SJCRH30 (cell line): Measurements from ENCODE around the gene ARSB. TPM values are rescaled to one million over a fixed set of nuclear protein-coding genes. Genes with fewer than 3 reads are reported as not detected.

Experiments used
- DNase-seq, 2 experiments: peaks; one replicate each; pipeline ENCODE4 v3.0.0-alpha.2; 2015 to 2020
- H3K27ac ChIP-seq: fragments of 250-450 bp; sonication (Bioruptor Pico); 2 replicates; pipeline ENCODE4 v1.5.1; 2020; ENCODE audit warnings: mild to moderate bottlenecking, moderate library complexity
- H3K27me3 ChIP-seq: fragments of 250-450 bp; sonication (Bioruptor Pico); 2 replicates; pipeline ENCODE4 v1.5.1; 2020; ENCODE audit warnings: mild to moderate bottlenecking, moderate library complexity
- H3K36me3 ChIP-seq: fragments of 250-450 bp; sonication (Bioruptor Pico); 2 replicates; pipeline ENCODE4 v1.5.1; 2020; ENCODE audit warnings: mild to moderate bottlenecking, moderate library complexity
- H3K4me1 ChIP-seq: fragments of 250-450 bp; sonication (Bioruptor Pico); 2 replicates; pipeline ENCODE4 v1.5.1; 2020; ENCODE audit warnings: mild to moderate bottlenecking, moderate library complexity
- H3K4me3 ChIP-seq: fragments of 250-450 bp; sonication (Bioruptor Pico); 2 replicates; pipeline ENCODE4 v1.5.1; 2020; ENCODE audit warnings: mild to moderate bottlenecking, moderate library complexity
- H3K9me3 ChIP-seq: fragments of 250-450 bp; sonication (Bioruptor Pico); replicated peaks from 2 replicates; pipeline ENCODE4 v1.5.1; 2020; ENCODE audit warnings: mild to moderate bottlenecking, moderate library complexity
- total RNA-seq: library from RNA; depleted of rRNA; stranded (reverse); fragments of >200 nt; shearing (Covaris generic); gene quantifications from 2 replicates; pipeline ENCODE4 v1.2.3, GENCODE V29; 2014

The ARSB gene
- total RNA-seq, 1 experiment from 2014 or later = 16.4 TPM

DNA sequence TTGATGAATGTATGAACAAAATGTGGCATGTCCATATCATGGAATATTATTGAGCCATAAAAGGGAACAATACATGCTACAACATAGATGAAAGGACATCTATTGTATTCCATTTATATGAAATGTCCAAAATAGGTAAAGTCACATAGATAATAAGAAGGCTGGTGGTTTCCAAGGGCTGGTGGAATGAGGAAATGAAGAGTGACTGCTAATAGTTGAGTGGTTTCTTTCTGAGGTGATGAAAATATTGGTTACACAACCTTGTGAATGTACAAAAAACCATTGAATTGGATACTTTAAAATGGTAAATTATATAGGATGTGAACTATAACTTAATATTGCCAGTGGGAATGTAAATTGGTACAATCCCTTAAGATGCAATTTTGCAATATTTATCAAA is 5.2 kb downstream of the ARSB start:
- Histone ChIP-seq H3K4me3 (no peak overlapping the region), H3K4me1 (peaks cover 2% of the 10 kb centered on the region; the same call in 1 of the 2 replicates), H3K36me3 (no peaks in the 10 kb centered on the region), H3K9me3 (no peaks in the 10 kb centered on the region), H3K27ac (no peak overlapping the region), H3K27me3 (no peaks in the 10 kb centered on the region)
- DNase-seq = no peak

DNA sequence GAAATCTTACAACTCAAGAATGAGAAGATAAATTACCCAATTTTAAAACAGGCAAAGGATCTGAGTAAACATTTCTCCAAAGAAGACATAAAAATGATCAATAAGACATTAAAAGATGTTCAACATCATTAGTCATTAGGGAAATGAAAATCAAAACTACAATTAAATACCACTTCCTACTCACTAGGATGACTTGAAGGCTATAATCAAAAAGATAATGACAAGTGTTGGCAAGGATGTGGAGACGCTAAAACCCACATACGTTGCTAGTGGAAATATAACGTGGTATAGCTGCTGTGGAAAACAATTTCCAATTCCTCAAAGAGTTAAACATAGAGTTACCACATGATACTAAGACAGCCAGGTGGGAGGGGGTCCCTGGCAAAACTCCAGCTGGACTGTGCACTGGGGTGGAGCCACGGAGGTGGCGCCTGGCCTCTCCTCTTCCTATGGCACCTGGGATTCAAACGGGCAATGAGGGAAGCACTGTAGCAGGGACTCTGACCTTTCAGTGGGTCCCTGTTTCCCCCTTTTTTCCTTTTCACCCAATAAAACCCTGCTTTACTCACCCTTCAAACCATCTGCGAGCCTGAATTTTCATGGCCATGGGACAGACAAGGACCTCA is 5.9 kb downstream of the ARSB start:
- no peak overlapping the region for H3K27ac ChIP-seq
- no peak for DNase-seq
- H3K36me3 ChIP-seq = no peaks in the 10 kb centered on the region
- H3K4me1 ChIP-seq = peaks cover 2% of the 10 kb centered on the region; the same call in 1 of the 2 replicates
- H3K4me3 ChIP-seq = no peak overlapping the region
- H3K9me3 ChIP-seq = no peaks in the 10 kb centered on the region
- no peaks in the 10 kb centered on the region for H3K27me3 ChIP-seq

DNA sequence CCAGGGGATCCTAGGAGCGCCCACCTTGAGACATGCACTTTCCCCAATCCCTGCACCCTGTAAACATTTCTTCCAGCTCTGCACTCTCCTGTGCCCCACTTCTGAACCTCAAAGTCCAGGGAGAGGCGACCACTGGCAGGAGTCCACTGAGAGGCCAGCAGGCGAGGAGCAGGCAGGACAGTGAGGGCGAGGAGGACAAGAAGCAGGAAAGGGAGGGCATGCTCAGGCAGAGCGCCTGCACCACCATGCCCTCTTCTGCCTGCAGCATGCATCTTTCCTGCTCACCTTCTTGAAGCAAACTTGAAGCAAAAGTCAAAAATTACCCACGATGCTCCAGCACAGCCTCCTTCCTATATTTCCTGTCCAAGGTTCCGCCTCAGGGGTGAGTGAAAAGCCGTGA is 10.1 kb downstream of the ARSB start:
- no peaks in the 10 kb centered on the region for H3K9me3 ChIP-seq
- H3K36me3 ChIP-seq = no peaks in the 10 kb centered on the region
- no peaks in the 10 kb centered on the region for H3K4me1 ChIP-seq
- H3K4me3 ChIP-seq = no peak overlapping the region
- no peaks in the 10 kb centered on the region for H3K27me3 ChIP-seq
- no peak for DNase-seq
- no peak overlapping the region for H3K27ac ChIP-seq

DNA sequence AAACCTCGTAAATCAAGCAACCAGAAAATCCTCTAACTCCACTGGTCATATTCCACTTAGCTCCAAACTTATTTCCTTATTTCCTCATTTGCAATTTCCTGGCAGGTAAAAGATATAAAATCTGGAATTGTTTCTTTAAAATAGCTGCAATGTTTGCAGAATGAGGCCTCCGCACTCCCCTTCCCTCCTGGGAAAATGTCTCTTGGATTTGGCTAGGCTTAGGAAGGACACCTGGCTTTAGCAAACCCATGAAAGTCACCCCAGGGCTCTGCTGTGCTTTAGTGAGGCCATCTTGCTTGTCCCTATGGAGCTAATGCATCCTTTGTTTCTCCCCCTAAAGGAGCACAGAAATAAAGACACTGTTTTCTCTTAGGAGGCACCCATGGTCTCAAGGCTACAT is 10.5 kb downstream of the ARSB start:
- H3K27me3 ChIP-seq = no peaks in the 10 kb centered on the region
- no peak overlapping the region for H3K27ac ChIP-seq
- no peaks in the 10 kb centered on the region for H3K9me3 ChIP-seq
- peak in 1 of 2 experiments; percentile 10 for DNase-seq
- H3K36me3 ChIP-seq = no peaks in the 10 kb centered on the region
- no peaks in the 10 kb centered on the region for H3K4me1 ChIP-seq
- no peak overlapping the region for H3K4me3 ChIP-seq

DNA sequence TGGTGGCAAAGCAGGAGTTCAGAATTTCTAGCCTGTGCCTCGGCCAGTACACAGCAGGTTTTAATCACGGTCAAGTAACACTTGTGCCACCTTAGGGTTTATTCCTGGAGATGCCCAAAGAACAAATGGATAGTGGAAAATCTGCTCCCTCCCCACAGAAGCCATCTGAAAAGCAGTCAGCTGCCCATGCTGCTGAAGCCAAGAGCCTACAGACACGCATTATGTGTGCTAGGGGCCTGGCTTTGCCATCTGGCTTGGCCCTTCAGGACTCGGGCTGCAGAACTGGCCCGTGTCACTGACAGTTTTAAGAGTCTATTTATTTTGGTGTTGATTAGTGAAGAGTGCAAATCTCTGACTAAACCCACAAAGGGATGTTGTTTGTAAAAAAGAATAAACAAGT is 11.1 kb downstream of the ARSB start:
- no peak overlapping the region for H3K27ac ChIP-seq
- peak; percentile 20 to 21 for DNase-seq

DNA sequence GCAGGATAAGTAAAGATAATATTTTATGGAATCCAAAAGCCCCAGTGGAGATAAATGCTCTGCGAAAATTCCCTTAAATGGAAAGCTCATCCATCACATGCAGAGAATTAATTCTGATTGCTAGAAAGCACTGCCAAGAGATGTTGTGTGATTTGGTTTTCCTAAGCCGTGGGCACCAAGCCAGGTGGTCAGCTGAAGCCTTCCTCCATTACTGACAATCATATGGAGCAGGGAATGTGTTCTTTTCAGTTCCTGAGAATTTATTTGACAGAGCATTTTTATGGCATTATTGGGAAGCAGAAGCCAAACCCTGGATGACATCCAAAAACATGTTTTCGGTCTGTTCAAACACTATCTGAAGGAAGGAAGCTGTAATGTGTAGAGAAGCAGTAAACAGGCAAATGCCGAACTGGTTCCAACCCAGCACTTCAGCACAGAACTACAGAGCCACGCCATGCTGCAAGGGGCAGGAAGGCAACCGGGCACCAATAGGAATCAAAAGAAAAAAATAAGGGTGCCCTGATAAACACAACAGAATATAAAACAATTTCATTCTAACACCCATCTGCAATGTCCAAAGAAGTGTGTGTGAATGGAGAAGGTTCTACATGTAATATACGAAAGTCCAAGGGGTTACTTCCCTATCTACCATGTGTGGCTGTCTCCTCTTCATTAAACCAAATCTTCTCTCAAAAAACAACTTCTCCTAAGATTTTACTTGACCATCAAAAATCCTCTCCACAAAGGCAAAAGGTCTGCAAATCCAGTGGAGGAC is 12.3 kb downstream of the ARSB start:
- no peaks in the 10 kb centered on the region for H3K9me3 ChIP-seq
- H3K27me3 ChIP-seq = no peaks in the 10 kb centered on the region
- no peak for DNase-seq
- no peaks in the 10 kb centered on the region for H3K4me1 ChIP-seq
- H3K36me3 ChIP-seq = peaks cover under 1% of the 10 kb centered on the region; the same call in 1 of the 2 replicates
- H3K27ac ChIP-seq = no peak overlapping the region
- no peak overlapping the region for H3K4me3 ChIP-seq

More for the DNA sequence above, 11.1 kb downstream of the ARSB start:
- Histone ChIP-seq H3K9me3 (no peaks in the 10 kb centered on the region), H3K27me3 (no peaks in the 10 kb centered on the region), H3K4me1 (no peaks in the 10 kb centered on the region), H3K4me3 (no peak overlapping the region), H3K36me3 (no peaks in the 10 kb centered on the region)

DNA sequence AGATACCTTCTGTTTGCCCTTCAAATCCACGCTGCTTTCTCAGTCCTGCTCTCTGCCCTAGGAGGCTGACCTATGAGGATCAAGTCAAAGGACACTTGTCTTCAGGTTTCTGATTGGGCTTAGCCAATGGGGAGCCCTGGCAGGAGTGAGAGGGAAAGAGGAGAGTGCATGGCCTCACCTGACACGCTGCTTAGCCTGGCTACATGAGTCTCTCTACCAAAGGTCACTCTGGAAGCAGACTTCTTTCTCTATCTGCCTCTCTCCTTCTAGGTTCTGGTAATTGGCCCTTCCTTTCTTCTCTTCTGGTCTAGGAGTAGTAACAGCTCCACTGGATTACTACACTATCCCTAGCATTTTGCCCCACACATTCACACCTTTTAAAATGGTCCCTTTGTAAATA is 13.1 kb downstream of the ARSB start:
- Histone ChIP-seq H3K4me3 (no peak overlapping the region), H3K27ac (no peak overlapping the region), H3K27me3 (no peaks in the 10 kb centered on the region), H3K4me1 (no peaks in the 10 kb centered on the region), H3K36me3 (peaks cover 3% of the 10 kb centered on the region; the same call in 1 of the 2 replicates), H3K9me3 (no peaks in the 10 kb centered on the region)
- DNase-seq = no peak

DNA sequence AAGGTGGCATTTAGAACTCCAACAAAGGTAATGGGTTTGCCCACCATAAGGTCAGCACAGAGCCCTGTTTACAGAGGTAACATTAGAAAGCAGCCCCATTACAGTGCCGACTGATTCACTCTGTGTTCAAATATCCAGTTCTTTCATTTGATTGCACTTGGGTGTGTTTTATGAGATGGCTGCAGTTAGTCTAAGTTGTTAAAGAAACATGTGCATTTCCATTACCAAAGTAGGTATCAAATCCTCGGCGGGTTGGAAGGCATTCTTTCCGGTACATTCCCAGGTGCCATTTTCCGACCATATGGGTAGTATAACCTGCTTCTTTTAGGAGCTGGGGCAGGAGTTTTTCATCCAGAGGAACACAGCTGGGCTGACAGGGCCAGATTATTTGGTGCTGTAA is 16.3 kb downstream of the ARSB start:
- Histone ChIP-seq H3K27me3 (no peaks in the 10 kb centered on the region), H3K9me3 (no peaks in the 10 kb centered on the region), H3K27ac (no peak overlapping the region), H3K4me1 (no peaks in the 10 kb centered on the region), H3K4me3 (no peak overlapping the region), H3K36me3 (peaks cover 3% of the 10 kb centered on the region; the same call in 1 of the 2 replicates)
- DNase-seq = no peak

DNA sequence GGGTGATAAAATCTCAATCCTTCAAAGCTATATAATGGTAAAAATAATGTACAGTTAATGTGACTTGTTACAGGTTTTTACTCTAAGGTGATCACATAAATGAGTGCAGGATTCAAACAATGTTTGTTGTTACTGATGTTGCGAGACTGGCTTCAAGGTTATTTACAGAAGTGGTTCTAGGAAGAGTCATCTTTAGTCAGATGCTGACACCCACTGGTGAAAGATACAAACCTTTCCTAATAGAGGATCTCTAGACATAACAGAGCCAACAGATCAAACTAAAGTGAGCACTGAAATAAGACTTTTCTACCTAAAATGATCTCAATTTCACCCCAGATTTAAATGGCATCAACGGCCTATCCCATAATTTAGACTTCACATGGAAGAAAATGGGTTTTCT is 20.2 kb downstream of the ARSB start:
- Histone ChIP-seq H3K4me3 (no peak overlapping the region), H3K27me3 (no peaks in the 10 kb centered on the region), H3K27ac (no peak overlapping the region), H3K9me3 (no peaks in the 10 kb centered on the region), H3K36me3 (peaks cover 3% of the 10 kb centered on the region; the same call in 1 of the 2 replicates), H3K4me1 (peaks cover 3% of the 10 kb centered on the region)
- peak; percentile 33 to 81 for DNase-seq

DNA sequence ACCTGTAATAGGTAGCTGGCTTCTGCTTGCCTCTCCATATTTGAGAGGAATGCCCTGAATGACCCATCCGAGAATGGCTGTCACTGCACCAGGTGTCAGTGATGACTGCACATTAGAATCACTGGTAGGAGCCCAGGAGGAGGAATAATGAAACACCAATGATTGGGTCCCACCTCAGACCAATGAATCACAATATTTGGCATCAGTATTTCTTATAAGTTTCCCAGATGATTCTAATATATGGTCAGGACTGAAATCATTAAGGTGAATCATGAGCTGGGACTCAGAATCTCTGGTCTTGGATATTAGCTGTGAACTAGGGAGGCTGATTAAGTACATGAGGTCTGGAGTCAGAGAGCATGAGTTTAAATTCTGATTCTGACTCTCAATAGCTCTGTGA is 23.4 kb downstream of the ARSB start:
- DNase-seq = no peak
- Histone ChIP-seq H3K9me3 (no peaks in the 10 kb centered on the region), H3K27ac (no peak overlapping the region), H3K4me3 (no peak overlapping the region), H3K27me3 (no peaks in the 10 kb centered on the region), H3K4me1 (peaks cover 3% of the 10 kb centered on the region), H3K36me3 (no peaks in the 10 kb centered on the region)

DNA sequence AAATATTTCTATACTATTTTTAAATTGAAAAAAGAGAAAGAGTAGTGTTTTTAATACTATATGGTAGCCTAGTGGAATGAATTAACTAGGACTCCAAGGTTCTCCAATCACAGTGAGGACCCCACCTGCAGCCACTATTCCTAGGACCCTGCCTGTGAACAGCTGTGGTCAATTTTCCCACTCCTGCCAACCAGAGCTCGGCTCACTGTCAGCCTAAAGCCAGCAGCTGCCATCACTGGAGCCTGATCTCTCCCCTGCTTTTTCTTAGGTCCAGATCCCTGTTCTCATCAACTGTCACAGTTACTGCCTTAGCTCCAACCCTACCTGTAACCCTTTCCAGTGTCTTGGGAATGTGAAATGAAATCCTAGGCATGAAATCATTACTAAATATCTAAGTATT is 25.3 kb downstream of the ARSB start:
- Histone ChIP-seq H3K4me3 (no peak overlapping the region), H3K27me3 (no peaks in the 10 kb centered on the region), H3K4me1 (peaks cover 3% of the 10 kb centered on the region), H3K9me3 (no peaks in the 10 kb centered on the region), H3K36me3 (no peaks in the 10 kb centered on the region), H3K27ac (no peak overlapping the region)
- DNase-seq = peak; percentile 57 to 74

DNA sequence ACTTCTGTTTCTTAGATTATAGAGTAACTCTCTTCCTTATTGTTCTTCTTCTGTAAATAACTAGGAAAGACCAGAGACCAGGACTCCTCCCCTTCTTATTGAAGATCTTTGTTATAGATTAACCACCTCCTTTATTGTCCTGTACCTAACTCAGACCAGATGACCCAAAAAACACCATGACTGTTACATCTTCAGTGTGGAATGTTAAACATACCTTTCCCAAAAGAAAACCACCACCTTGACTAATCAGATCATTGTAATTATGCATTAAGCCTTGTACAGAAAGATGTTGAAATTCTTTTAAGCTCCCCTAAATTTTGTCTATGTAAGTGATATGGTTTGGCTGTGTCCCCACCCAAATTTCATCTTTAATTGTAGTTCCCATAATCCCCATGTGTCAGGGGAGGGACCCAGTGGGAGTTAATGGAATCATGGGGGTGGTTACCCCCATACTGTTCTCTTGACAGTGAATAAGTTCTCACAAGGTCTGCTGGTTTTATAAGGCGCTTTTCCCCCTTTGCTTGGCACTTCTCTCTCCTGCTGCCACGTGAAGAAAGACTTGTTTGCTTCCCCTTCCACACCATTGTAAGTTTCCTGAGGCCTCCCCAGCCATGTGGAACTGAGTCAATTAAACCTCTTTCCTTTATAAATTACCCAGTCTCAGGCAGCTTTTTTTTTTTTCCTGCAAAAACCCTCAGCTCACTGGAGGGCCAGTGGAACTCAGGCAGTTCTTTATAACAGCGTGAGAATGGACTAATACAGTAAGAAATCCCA is 26.3 kb downstream of the ARSB start:
- no peaks in the 10 kb centered on the region for H3K27me3 ChIP-seq
- H3K36me3 ChIP-seq = no peaks in the 10 kb centered on the region
- H3K4me1 ChIP-seq = peaks cover 3% of the 10 kb centered on the region
- DNase-seq = no peak
- H3K27ac ChIP-seq = no peak overlapping the region
- no peak overlapping the region for H3K4me3 ChIP-seq
- H3K9me3 ChIP-seq = no peaks in the 10 kb centered on the region

DNA sequence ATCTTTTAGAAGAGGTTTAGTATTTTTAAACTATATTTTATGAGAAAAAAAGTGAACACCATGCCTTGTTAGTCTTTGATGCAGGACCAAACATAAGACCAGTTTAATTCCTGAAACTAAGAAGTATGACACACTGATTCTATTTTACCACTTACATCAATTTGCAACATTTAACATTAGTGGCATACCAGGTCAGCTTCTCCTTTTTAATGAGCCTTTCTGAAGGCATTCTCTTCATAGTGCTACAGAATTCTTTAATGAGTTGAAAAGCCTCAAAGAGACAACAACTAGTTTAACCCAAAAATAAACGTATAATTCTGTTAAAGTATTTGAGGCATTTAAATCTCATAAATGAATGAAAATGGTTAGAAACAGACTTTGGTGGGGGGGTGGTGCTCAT is 28.2 kb downstream of the ARSB start:
- no peak for DNase-seq
- Histone ChIP-seq H3K36me3 (no peaks in the 10 kb centered on the region), H3K27ac (no peak overlapping the region), H3K4me1 (peaks cover 3% of the 10 kb centered on the region), H3K4me3 (no peak overlapping the region), H3K9me3 (no peaks in the 10 kb centered on the region), H3K27me3 (no peaks in the 10 kb centered on the region)

DNA sequence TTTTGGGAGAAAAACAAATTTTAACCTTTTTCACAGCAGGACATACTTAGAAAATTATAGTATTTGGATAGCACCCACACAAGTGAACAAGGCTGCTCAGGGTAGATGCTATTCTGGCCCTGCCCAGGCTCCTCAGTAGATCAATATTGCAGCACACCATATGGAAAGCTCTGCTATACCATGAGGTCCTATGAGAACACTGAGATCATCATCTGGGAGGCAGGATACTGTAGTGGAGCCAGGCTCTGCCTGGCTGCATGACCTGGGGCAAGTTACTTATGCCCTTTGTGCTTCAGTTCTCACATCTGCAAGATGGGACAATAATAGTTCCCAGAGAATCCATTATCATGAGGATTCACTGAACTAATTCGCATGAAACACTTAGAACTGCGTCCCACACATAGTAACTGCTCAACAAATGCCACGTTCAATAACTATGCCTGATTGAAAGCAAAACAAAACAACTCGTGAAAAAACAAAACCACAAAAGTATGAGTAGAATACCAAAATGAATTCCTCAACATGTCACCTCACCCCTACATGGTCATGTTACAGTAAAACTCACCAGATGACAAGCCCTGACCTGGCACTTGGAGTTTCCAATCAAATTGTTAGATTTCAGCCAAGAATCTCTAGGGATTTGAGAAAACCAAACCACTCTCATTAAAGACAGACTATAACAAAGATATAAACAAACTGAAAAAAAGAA is 31.9 kb downstream of the ARSB start:
- DNase-seq = no peak
- Histone ChIP-seq H3K36me3 (no peaks in the 10 kb centered on the region), H3K4me3 (no peak overlapping the region), H3K9me3 (no peaks in the 10 kb centered on the region), H3K4me1 (no peaks in the 10 kb centered on the region), H3K27me3 (no peaks in the 10 kb centered on the region), H3K27ac (no peak overlapping the region)
